Fibroblast of peridontal ligament (primary cell): Measurements from ENCODE around the gene FAM222B.

Experiments
- DNase-seq: peaks from one replicate; pipeline ENCODE4 v3.0.0-alpha.2; 2010; ENCODE audit errors: extremely low read depth

FAM222B gene

GRCh38 chr17:28712032-28712704 lies 130.4 kb downstream of the FAM222B start:
- DNase-seq: no peak

- DNase-seq: no peak
Observed at GRCh38 chr17:28711723-28712031, 130.9 kb downstream of the FAM222B start, which contains the start of gene PROCA1. TSS of gene PROCA1 (minus strand) at chr17:28711888. CDS start at chr17:28711660, 228 bp downstream.

- DNase-seq: peak; percentile 79
Observed at GRCh38 chr17:28710861-28711722, 131.5 kb downstream of the FAM222B start.

GRCh38 chr17:28707339-28707720 lies 135.3 kb downstream of the FAM222B start:
- DNase-seq: no peak

GRCh38 chr17:28706471-28707338 lies 135.9 kb downstream of the FAM222B start:
- no peak for DNase-seq
